HUES48 (cell line): Measurements from ENCODE around the gene UVRAG.

Experiments used
- H3K27ac ChIP-seq: one replicate; pipeline ENCODE4 v1.7.0; 2013; ENCODE audit warnings: low read depth, low read length, inconsistent platforms
- H3K27me3 ChIP-seq: 2 replicates; pipeline ENCODE4 v1.6.1; 2013; ENCODE audit warnings: mild to moderate bottlenecking, low read length; ENCODE audit not compliant: control insufficient read depth, insufficient read depth
- H3K36me3 ChIP-seq: 2 replicates; pipeline ENCODE4 v1.6.1; 2013; ENCODE audit warnings: low read length; ENCODE audit not compliant: control insufficient read depth, insufficient read depth
- H3K4me1 ChIP-seq: 2 replicates; pipeline ENCODE4 v1.6.1; 2013; ENCODE audit warnings: mild to moderate bottlenecking, low read length; ENCODE audit not compliant: control insufficient read depth, insufficient read depth
- H3K4me3 ChIP-seq: 2 replicates; pipeline ENCODE4 v1.5.1; 2013; ENCODE audit warnings: mild to moderate bottlenecking, low read depth, low read length
- H3K9ac ChIP-seq: 2 replicates; pipeline ENCODE4 v1.6.1; 2013; ENCODE audit warnings: mild to moderate bottlenecking, low read depth, low read length, moderate library complexity
- H3K9me3 ChIP-seq: 2 replicates; pipeline ENCODE4 v1.6.1; 2013; ENCODE audit warnings: low read length; ENCODE audit not compliant: control insufficient read depth, insufficient read depth

Gene UVRAG

DNA sequence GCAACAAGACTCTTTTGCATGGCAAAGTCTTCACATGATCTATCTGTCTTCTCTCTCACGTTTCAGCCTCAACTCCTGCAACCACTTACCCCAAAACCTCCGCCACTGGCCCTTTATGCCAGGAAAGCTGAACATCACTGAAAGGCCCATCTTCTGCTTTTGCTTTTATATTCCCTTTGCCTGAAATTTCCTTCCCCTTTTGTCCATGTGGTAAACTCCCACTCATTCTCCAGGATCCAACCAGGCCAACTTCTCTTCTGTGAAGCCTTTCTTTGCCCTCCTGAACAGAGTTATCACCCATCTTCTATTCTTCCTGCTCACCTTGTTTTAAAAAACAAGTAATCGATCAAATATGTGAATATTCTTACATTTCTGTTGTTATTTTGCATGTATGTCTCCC is 273.5 kb downstream of the UVRAG start:
- Histone ChIP-seq H3K9ac (no peak overlapping the region), H3K27ac (no peak overlapping the region), H3K4me1 (peaks cover 6% of the 10 kb centered on the region), H3K9me3 (no peaks in the 10 kb centered on the region), H3K27me3 (no peaks in the 10 kb centered on the region), H3K4me3 (no peak overlapping the region), H3K36me3 (no peaks in the 10 kb centered on the region)

- no peaks in the 10 kb centered on the region for H3K9me3 ChIP-seq
- no peaks in the 10 kb centered on the region for H3K27me3 ChIP-seq
- no peak overlapping the region for H3K27ac ChIP-seq
- H3K36me3 ChIP-seq: no peaks in the 10 kb centered on the region
- H3K9ac ChIP-seq: no peak overlapping the region
- H3K4me1 ChIP-seq: peaks cover 10% of the 10 kb centered on the region
- H3K4me3 ChIP-seq: no peak overlapping the region
These were observed 275.2 kb downstream of the UVRAG start for GRCh38 chr11:76090174-76090573.

- H3K27me3 ChIP-seq: no peaks in the 10 kb centered on the region
- no peak overlapping the region for H3K27ac ChIP-seq
- no peaks in the 10 kb centered on the region for H3K9me3 ChIP-seq
- H3K36me3 ChIP-seq: no peaks in the 10 kb centered on the region
- peaks cover 10% of the 10 kb centered on the region for H3K4me1 ChIP-seq
- H3K9ac ChIP-seq: no peak overlapping the region
- no peak overlapping the region for H3K4me3 ChIP-seq
These were observed 275.8 kb downstream of the UVRAG start for GRCh38 chr11:76090821-76091220.

DNA sequence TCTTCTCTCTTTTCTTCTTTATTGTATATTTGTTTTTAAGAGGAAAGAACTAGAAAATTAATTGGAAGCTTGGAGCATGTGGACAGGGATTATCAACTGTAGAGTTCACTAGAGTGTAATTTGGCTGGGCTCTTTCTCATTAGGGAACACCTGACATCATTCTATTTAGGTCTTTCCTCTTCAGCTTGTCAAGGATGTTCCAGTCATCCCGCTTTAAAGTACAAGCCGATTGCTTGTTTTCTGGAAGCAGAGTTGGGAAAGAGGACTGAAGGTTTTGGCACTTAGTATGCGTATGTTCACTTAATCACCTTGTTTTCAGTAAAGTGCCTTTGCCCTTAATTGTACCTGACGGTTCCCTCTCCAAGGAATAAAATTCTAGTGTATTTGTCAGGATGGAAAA is 279.7 kb downstream of the UVRAG start:
- no peak overlapping the region for H3K4me3 ChIP-seq
- no peak overlapping the region for H3K9ac ChIP-seq
- H3K4me1 ChIP-seq: 0 out of 2 replicates have a peak, but pooled peaks cover 4% of the 10 kb centered on the region
- H3K27me3 ChIP-seq: no peaks in the 10 kb centered on the region
- no peak overlapping the region for H3K27ac ChIP-seq
- H3K36me3 ChIP-seq: no peaks in the 10 kb centered on the region
- no peaks in the 10 kb centered on the region for H3K9me3 ChIP-seq

DNA sequence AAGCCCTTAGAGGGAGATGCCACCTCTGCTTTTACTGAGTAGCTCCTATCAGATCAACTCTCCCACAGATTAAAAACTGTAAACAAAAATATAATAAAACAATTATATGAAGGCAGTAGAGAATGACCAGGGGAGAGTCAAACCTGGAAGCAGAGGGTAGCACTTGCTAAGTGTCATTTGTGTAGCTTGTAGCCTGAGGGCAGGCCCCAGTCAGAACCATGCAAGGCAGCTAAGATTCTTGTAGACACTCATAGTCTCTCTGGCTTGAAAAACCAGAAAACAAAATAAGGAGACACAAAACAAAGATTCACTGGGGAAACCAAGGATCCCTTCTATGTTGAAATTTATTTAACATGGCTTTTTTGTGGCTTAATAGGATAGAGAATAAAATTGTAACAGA is 280.9 kb downstream of the UVRAG start:
- 0 out of 2 replicates have a peak, but pooled peaks cover 4% of the 10 kb centered on the region for H3K4me1 ChIP-seq
- H3K9me3 ChIP-seq: no peaks in the 10 kb centered on the region
- no peak overlapping the region for H3K27ac ChIP-seq
- H3K9ac ChIP-seq: no peak overlapping the region
- no peaks in the 10 kb centered on the region for H3K36me3 ChIP-seq
- no peak overlapping the region for H3K4me3 ChIP-seq
- no peaks in the 10 kb centered on the region for H3K27me3 ChIP-seq

GRCh38 chr11:76096552-76096951 is 281.5 kb downstream of the UVRAG start:
- Histone ChIP-seq H3K9me3 (no peaks in the 10 kb centered on the region), H3K4me3 (no peak overlapping the region), H3K4me1 (0 out of 2 replicates have a peak, but pooled peaks cover 4% of the 10 kb centered on the region), H3K27me3 (no peaks in the 10 kb centered on the region), H3K9ac (no peak overlapping the region), H3K36me3 (no peaks in the 10 kb centered on the region), H3K27ac (no peak overlapping the region)

GRCh38 chr11:76102802-76103201 is 287.8 kb downstream of the UVRAG start:
- Histone ChIP-seq H3K36me3 (no peaks in the 10 kb centered on the region), H3K9ac (no peak overlapping the region), H3K27ac (no peak overlapping the region), H3K27me3 (no peaks in the 10 kb centered on the region), H3K9me3 (no peaks in the 10 kb centered on the region), H3K4me1 (no peaks in the 10 kb centered on the region), H3K4me3 (no peak overlapping the region)

GRCh38 chr11:76103460-76103859 is 288.4 kb downstream of the UVRAG start:
- Histone ChIP-seq H3K9me3 (no peaks in the 10 kb centered on the region), H3K27me3 (no peaks in the 10 kb centered on the region), H3K27ac (no peak overlapping the region), H3K36me3 (no peaks in the 10 kb centered on the region), H3K4me3 (no peak overlapping the region), H3K4me1 (no peaks in the 10 kb centered on the region), H3K9ac (no peak overlapping the region)

GRCh38 chr11:76104285-76104684 is 289.3 kb downstream of the UVRAG start:
- Histone ChIP-seq H3K9ac (no peak overlapping the region), H3K4me3 (no peak overlapping the region), H3K27ac (no peak overlapping the region), H3K9me3 (no peaks in the 10 kb centered on the region), H3K4me1 (no peaks in the 10 kb centered on the region), H3K27me3 (no peaks in the 10 kb centered on the region), H3K36me3 (no peaks in the 10 kb centered on the region)

DNA sequence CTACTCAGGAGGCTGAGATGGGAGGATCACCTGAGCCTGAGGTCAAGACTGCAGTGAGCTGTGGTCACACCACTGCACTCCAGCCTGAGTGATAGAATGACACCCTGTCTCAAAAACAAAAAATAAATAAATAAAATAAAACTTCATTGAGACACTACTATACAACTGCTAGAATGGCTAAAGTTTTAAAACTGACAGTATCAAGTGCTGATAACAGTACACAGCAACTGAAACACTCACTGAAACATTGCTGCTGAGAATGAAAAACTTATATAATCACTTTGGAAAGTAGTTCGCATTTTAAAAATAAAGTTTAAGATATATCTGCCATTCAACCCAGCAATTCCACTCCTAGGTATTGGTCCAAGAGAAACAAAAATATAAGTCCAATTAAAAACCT is 290.6 kb downstream of the UVRAG start:
- Histone ChIP-seq H3K9ac (no peak overlapping the region), H3K36me3 (no peaks in the 10 kb centered on the region), H3K9me3 (no peaks in the 10 kb centered on the region), H3K27me3 (no peaks in the 10 kb centered on the region), H3K4me3 (no peak overlapping the region), H3K27ac (no peak overlapping the region), H3K4me1 (no peaks in the 10 kb centered on the region)

GRCh38 chr11:76107971-76108370 is 293.0 kb downstream of the UVRAG start:
- H3K27me3 ChIP-seq: no peaks in the 10 kb centered on the region
- no peaks in the 10 kb centered on the region for H3K36me3 ChIP-seq
- no peak overlapping the region for H3K9ac ChIP-seq
- H3K9me3 ChIP-seq: no peaks in the 10 kb centered on the region
- H3K27ac ChIP-seq: no peak overlapping the region
- no peak overlapping the region for H3K4me3 ChIP-seq
- no peaks in the 10 kb centered on the region for H3K4me1 ChIP-seq

DNA sequence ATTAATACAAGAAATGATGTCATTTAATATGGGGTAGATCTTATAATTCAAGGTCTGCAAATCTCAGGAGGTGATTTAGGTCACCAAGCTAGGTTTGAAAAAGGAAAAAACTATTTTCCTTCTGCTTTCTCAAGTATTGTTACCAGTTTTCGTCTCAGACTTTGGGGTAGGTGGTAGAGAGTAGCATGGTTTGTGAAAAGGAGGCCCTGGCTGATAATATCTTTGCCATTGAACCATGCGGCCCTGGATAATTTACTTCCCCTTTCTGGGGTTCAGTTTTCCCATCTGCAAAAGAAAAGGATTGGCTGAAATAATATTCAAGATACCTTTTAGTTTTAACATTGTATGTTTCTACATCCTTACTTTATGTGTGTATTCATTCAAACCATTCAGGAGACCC is 299.2 kb downstream of the UVRAG start:
- Histone ChIP-seq H3K27me3 (no peaks in the 10 kb centered on the region), H3K4me1 (0 out of 2 replicates have a peak, but pooled peaks cover 2% of the 10 kb centered on the region)

More for the DNA sequence above, 299.2 kb downstream of the UVRAG start:
- Histone ChIP-seq H3K36me3 (no peaks in the 10 kb centered on the region), H3K9ac (no peak overlapping the region), H3K27ac (no peak overlapping the region), H3K9me3 (no peaks in the 10 kb centered on the region), H3K4me3 (no peak overlapping the region)
